Esophagus squamous epithelium (tissue), 4 donors: ENCODE data around the gene RPTOR.

Source experiments
- POLR2A ChIP-seq, 4 donors: fragments of 450-650 bp; IDR thresholded peaks; one replicate each; pipeline ENCODE4 v1.6.1; 2017; ENCODE audit warnings: antibody characterized with exemption in 4 of 4, mild to moderate bottlenecking in 4 of 4, moderate library complexity in 3 of 4
- TF ChIP-seq, protein P1 (sequence below), 6 experiments: fragments of 450-650 bp in 4 of 6; fragments of 200-600 bp in 2 of 6; sonication (generic) in 2 of 6; IDR thresholded peaks; one replicate each; pipeline ENCODE4 v1.5.1; 2016 to 2019; ENCODE audit warnings: antibody characterized with exemption in 6 of 6, mild to moderate bottlenecking in 4 of 6, moderate library complexity in 4 of 6

GRCh38 chr17:80953471-80954315 lies 409.1 kb downstream of the RPTOR start:
- no peak for TF ChIP-seq POLR2A (IDR thresholded peaks at IDR 0.05)
- TF ChIP-seq, protein P1, sequence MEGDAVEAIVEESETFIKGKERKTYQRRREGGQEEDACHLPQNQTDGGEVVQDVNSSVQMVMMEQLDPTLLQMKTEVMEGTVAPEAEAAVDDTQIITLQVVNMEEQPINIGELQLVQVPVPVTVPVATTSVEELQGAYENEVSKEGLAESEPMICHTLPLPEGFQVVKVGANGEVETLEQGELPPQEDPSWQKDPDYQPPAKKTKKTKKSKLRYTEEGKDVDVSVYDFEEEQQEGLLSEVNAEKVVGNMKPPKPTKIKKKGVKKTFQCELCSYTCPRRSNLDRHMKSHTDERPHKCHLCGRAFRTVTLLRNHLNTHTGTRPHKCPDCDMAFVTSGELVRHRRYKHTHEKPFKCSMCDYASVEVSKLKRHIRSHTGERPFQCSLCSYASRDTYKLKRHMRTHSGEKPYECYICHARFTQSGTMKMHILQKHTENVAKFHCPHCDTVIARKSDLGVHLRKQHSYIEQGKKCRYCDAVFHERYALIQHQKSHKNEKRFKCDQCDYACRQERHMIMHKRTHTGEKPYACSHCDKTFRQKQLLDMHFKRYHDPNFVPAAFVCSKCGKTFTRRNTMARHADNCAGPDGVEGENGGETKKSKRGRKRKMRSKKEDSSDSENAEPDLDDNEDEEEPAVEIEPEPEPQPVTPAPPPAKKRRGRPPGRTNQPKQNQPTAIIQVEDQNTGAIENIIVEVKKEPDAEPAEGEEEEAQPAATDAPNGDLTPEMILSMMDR (IDR thresholded peaks at IDR 0.05): no peak
